ENCODE measurements around the gene LTBP1.

The LTBP1 gene

GRCh38 chr2:33123216-33123615 is 176.5 kb downstream of the LTBP1 start:
- no peak for DNase-seq

- DNase-seq, result no peak
These were observed 179.8 kb downstream of the LTBP1 start for GRCh38 chr2:33126552-33126951.

GRCh38 chr2:33126958-33127357 is 180.2 kb downstream of the LTBP1 start:
- DNase-seq, result no peak

GRCh38 chr2:33129263-33130053 is 182.7 kb downstream of the LTBP1 start:
- DNase-seq, result no peak

- DNase-seq, result no peak
These were observed 183.3 kb downstream of the LTBP1 start for GRCh38 chr2:33130054-33130447.

GRCh38 chr2:33130544-33130943 is 183.8 kb downstream of the LTBP1 start:
- no peak for DNase-seq

GRCh38 chr2:33131111-33131510 is 184.4 kb downstream of the LTBP1 start:
- no peak for DNase-seq

GRCh38 chr2:33131749-33132148 is 185.0 kb downstream of the LTBP1 start:
- no peak for DNase-seq

- DNase-seq, result no peak
These were observed 186.8 kb downstream of the LTBP1 start for GRCh38 chr2:33133454-33133952.

GRCh38 chr2:33134086-33134771 is 187.5 kb downstream of the LTBP1 start:
- peak; percentile 32 for DNase-seq

- no peak for DNase-seq
These were observed 188.2 kb downstream of the LTBP1 start for GRCh38 chr2:33134791-33135560.

- DNase-seq, result no peak
These were observed 188.9 kb downstream of the LTBP1 start for GRCh38 chr2:33135645-33136044.

GRCh38 chr2:33136056-33136455 is 189.3 kb downstream of the LTBP1 start:
- no peak for DNase-seq

GRCh38 chr2:33136566-33136965 is 189.8 kb downstream of the LTBP1 start:
- DNase-seq, result no peak

- no peak for DNase-seq
These were observed 190.6 kb downstream of the LTBP1 start for GRCh38 chr2:33137331-33137730.

- DNase-seq, result no peak
These were observed 193.2 kb downstream of the LTBP1 start for GRCh38 chr2:33139949-33140348.

- no peak for DNase-seq
These were observed 194.7 kb downstream of the LTBP1 start for GRCh38 chr2:33141476-33141875.

- no peak for DNase-seq
These were observed 196.1 kb downstream of the LTBP1 start for GRCh38 chr2:33142810-33143209.

- no peak for DNase-seq
These were observed 197.5 kb downstream of the LTBP1 start for GRCh38 chr2:33144243-33144642.

- no peak for DNase-seq
These were observed 198.7 kb downstream of the LTBP1 start for GRCh38 chr2:33145459-33145858.

- no peak for DNase-seq
These were observed 199.3 kb downstream of the LTBP1 start for GRCh38 chr2:33146102-33146501.

GRCh38 chr2:33153008-33153407 is 206.3 kb downstream of the LTBP1 start:
- DNase-seq, result no peak

GRCh38 chr2:33158482-33159003 is 211.8 kb downstream of the LTBP1 start:
- DNase-seq, result no peak
